Fibroblast of skin of right biceps (primary cell): ENCODE data around the gene KPNA3.
"Not testable (repeated sequence)": the region's sequence is repeated elsewhere in the genome, so short reads cannot be mapped to it uniquely, and the experiment has no call there.

Source experiments
- DNase-seq: peaks from one replicate; pipeline ENCODE4 v3.0.0-alpha.2; 2013

The KPNA3 gene

DNA sequence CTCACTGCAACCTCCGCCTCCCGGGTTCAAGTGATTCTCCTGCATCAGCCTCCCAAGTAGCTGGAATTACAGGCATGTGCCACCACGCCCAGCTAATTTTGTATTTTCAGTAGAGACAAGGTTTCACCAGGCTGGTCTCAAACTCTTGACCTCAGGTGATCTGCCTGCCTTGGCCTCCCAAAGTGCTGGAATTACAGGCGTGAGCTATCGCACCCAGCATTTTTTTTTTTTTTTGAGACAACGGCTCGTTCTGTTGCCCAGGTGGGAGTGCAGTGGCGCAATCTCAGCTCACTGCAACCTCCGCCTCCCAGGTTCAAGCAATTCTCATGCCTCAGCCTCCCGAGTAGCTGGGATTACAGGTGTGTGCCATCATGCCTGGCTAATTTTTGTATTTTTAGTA, 10.6 kb upstream of the KPNA3 start:
- not testable (repeated sequence) for DNase-seq

DNA sequence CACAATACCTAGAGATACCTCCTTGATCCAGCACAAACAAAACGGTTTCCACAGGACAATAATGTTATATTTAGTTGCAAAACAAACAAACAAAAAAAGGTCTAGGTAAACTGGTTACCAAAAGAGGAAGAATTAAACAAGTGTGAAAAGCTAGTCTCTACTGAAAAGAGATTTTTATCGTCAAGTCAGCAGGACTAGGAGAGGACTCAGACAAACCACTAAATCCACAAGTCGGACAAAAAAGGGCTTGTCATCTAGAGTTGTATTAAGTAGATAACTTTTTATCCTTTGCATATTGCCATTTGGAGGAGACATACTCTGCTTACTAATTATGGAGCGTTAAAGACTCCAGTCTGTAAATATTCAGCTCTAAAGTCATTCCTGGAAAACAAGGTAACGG, 9.9 kb upstream of the KPNA3 start:
- DNase-seq = no peak

DNA sequence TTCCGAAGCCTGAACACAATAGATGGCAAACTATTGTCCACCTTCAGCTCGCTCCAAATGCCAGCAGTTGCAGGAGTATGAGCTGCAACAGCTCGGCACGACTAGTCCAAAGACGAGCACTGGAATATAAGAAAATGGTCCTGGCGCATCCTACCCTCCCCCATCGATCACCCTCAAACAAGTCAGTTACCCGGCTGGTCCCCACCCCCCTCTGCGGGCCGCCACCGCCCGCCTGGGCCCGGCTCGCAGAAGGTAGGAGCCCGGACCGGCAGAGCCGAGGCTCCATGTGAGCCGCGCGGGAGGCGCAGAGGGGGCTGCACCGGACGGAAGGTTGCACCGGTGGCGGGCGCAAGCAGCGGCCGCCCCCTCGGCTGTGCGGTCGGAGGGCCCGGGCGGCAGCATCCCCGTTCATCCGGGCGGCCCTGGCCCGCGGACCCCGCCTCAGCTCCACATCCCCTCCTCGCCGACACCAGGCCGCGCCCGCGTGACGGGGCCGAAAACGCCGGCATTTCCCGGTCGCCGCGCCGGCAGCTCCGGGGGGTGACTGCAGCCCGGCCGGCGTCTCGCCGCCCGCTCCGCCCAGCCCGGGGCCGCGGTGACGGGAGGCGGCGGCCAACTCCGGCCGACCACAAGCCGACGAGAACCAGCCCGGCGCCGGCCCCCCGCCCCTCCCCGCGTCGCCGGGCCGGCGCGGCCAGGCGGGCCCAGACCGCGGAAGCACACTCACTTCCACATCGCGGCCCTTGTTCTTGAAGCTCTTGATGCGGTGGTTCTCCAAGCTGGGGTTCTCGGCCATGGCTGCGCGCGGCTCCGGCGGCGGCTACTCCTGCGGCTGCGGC, 552 bp downstream of the KPNA3 start:
- peak; percentile 55 for DNase-seq

DNA sequence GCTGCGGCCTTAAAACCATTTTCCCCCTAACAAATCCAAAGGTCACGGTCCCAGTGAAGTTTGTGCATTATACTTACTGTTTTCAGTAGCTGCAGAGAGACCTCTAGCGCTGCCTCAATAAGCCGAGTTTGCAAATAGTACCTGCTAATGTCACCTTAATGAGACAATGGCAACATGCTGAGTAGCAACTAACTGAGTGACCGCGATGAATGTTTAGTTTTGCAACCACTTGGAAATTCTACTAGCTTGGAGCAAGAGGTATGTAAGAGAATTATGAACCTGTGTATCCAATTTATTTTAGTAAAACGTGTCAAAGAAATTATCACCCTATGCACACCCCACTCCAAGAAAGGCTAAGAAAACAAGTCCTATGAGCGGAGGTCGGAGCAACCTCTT, 1.2 kb downstream of the KPNA3 start:
- DNase-seq = peak; percentile 27

DNA sequence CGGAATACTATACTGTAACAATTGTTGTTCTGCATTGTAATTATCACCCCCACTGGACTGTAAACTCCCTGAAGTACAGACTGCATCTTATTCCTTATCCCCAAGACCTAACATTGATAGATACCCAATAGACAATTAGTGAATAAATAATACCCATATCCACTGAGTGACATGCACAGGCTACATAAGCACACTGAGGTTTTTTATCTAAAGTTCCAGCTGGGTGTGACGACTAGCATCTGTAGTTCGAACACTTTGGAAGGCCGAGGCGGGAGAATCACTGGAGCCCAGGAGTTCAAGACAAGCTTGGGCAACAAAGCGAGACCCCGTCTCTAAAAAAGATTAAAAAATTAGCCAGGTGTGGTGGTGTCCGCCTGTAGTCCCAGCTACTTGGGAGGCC, 2.5 kb downstream of the KPNA3 start:
- DNase-seq = no peak

DNA sequence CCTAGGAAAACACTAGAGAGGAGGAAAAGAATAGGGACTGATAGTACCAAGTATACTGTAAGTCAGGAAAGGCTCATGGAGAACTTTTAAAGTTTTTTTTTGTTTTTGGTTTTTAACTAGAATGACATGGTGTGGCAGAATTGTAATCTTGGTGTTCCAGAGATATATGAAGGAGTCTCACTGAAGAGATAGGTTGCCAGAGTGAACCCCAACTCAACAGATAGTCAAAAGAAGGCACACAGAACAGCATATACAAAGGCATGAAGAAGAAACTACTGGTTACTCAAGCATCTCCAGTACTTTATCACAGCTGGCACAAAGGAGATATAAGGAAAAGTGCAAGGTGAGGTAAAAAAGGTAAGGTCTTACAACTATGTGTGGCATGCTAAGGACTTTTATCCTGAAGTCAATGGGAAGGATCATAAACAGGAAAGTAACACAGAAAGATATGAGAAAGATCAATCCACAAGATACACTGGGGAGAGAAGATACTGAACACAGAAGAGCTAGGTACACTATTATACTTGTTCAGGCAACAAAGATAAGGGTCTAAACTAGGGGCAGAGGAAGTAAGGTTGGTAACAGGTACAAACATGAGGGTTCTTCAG, 6.0 kb downstream of the KPNA3 start:
- no peak for DNase-seq

DNA sequence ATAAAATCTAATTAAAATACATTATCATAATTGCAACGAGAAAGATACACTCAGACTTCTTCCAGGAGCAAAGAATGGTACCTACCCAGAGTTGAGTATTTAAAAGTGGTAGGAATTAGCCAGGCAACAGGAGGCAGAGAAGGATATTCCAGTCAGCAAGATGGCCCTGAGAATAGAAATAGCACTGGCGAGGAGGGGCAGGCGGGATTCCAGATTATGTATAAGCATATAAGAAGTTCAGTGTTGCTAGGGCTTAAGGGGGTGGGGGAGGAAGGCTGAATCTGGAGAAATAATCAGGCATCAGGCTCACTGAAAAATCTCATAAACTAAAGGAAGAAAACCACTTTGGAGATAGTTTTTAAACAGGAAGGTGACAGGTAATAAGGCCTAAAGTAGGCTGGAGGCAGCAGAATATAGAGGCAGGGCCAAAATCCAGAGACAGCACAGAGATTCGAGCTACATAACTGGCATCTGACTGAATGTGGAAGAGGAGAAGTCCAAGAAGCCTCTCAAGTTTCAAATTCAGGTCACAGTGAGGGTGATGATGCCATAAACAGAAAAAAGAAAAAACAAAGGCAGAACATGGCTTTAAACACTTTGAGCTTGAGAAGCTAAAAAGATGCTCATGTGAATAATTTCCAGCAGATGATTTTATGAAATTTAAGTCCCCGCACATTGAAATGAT, 7.5 kb downstream of the KPNA3 start:
- no peak for DNase-seq

DNA sequence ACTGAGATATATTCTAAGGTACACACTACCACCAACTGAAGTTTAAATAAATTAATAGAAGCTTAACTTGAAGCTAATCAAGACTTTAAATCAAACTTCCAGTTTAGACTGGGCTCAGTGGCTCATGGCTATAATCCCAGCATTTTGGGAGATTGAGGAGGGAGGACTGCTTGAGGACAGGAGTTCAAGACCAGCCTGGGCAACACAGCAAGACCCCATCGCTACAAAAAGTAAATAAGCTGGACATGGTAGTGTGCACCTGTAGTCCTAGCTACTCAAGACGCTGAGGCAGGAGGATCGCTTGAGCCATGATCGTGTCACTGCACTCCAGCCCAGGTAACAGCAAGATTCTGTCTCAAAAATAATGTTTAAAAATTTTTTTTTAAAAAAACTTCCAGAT, 8.6 kb downstream of the KPNA3 start:
- no peak for DNase-seq

DNA sequence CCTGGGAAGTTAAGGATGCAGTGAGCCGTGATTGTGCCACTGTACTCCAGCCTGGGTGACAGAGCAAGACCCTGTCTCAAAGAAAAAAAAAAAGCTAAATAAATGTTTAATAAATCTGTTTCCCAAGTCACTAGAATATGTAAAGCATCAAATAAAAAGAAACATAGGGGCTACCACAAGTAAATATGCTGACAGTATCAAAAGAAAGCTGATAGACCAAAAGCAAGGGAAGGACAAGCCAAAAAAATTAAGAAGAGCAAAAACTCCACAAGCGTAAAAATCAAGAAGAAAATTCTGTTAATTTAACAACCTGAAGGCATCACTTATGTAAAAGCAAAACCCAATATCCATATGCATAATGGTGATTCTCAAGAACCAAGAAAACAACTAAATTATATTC, 9.7 kb downstream of the KPNA3 start:
- no peak for DNase-seq

DNA sequence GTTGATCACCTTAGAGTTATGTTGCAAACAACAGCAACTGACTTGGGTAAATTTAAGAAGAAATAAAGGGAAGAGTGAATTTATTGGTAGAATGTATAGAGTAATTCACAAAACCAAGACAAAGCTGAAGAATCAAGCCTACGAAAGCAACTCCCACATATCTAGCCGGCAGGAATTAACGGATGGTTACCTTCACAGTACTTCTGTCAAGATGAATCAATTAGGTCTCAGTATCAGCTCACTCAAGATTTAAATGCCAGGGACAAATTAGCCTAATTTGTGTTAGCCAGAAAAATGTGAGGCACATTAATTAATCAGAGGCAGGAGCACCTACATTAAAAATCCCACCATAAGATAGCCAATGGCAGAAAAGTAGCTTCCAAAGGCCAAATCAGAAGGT, 10.7 kb downstream of the KPNA3 start:
- DNase-seq = no peak

DNA sequence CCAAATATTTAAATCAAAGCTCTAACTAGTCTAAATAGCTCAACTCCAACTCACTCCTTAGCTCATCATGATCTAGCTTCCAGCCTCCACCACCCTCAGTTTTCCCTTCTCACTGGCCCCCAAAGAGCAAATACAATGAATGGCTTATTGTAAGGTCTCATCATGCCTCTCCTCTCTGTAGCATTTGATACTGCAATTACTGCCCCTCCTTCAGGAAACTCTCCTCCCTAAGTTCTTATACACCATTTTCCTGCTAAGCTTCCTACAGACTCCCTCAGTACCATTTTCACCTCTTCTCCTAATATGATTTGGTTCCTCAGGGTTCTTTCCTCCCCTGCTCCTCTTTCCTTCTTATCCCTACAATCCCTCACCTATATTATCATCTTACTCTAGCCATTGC, 12.8 kb downstream of the KPNA3 start:
- DNase-seq = no peak

DNA sequence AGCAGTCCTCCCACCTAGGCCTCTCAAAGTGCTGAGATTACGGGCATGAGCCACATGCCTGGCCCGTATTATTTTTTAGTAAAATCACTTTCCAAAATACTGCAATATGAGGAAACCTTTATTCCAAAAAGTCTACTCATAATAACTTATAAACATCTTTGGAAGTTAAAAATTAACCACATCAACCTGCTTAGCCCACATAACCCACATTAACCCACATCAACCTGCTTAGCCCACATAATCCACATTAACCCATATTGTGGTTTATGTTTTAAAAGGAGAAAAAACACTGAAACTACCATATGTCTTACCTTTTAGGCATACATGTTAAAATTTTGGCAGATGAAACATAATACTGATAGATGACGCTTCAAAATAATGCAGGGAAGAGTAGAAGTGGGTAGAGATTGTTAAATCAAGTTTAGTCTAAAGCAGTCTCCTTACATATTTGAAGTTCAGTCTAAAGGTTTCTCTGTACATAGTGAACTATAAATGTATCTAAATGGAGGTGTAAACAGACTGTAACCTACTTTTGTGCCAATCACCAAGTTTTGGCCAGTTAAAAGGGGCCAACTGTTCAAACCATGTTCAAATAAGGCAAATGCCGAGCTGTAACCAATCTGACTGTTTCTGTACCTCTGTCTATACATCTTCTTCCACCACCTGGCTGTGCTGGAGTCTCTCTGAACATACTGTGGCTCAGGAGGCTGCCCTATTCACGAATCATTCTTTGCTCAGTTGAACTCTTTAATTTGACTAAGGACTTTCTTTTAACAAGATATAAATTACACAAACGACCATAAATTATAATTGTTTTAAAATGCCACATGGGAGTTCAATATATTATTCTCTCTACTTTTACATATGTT, 14.5 kb downstream of the KPNA3 start:
- DNase-seq = no peak

DNA sequence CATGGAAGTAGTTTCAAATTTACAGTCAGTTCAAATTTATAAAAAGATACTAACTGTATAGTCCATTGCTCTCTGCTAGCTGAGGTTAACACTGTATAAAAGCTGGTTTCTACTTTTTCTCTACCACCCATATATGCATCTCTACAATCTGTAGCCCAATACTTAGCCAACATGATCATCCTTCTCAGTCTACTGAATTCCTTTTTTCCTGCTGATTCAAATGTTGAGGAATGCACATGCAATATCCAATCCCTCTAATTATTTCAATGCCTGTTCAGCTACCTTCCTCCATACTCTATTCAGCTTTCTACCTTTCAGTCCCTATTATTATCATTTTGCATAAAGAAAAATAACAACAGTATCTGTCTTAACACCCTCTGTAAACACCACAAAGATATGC, 15.6 kb downstream of the KPNA3 start:
- peak; percentile 50 for DNase-seq

DNA sequence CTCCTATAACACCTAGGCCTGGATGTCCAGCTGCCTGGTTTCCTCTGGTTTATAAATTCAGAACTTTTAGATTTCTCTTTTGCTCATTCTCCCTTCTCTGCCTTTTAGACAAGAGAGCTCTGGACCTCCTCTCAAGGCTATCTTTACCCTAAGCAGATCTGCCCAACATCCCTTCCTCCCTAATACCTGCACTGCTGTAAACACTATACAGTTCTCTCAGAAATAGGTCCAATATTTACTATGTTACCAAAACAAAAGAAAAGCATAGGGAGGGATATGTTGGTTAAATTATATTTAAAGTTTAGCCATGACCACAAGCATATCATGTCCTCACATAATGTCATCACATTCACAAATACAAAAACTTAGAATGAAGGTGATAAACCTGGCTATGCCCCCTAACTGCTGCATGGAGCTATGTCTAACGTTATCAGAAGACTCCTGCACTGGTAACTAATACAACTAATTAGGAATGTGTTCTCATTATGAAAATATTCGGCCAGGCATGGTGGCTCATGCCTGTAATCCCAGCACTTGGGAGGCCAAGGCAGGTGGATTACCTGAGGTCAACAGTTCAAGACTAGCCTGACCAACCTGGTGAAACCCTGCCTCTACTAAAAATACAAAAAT, 18.0 kb downstream of the KPNA3 start:
- no peak for DNase-seq

DNA sequence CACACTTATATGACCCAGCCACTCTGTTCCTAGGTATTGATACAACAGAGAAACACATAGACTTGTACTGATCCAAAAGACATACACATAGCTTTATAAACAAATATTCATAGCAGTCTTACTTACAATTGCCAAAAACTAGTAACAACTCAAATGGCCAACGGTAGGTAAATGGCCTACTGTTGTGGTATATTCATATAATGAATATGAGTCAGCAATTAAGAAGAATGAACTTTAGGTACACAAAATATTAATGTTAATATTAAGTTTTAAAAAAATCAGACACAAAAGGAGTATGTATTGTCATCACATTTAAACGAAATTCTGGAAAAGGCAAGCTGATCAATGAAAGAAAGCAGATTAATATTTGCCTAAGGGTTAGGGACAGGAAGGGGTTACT, 19.7 kb downstream of the KPNA3 start:
- DNase-seq = no peak

DNA sequence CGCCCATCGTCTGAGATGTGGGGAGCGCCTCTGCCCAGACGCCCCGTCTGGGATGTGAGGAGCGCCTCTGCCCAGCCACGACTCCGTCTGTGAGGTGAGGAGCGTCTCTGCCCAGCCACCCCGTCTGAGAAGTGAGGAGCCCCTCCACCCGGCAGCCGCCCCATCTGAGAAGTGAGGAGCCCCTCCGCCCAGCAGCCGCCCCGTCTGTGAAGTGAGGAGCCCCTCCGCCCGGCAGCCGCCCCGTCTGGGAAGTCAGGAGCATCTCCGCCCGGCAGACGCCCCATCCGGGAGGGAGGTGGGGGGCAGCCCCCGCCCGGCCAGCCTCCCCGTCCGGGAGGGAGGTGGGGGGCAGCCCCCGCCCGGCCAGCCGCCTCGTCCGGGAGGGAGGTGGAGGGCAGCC, 30.7 kb downstream of the KPNA3 start:
- DNase-seq = not testable (repeated sequence)

DNA sequence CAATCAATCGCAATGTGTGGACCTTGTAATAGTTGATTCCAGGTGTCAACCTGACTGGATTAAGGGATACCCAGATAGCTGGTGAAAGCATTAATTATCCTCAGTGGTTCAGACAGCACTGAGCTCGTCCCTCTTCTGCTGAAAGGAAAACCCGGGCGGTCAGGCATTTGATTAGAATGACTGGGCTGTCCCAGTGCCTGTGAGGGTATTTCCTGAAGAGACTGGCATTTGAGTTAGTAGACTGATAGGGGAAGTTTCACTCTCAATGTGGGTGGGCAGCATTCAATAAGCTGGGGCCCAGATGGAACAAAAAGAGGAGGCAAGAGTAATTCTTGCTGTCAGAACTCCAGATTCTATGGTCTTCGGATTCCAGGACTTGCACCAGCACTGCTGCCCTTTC, 31.9 kb downstream of the KPNA3 start:
- DNase-seq = no peak

DNA sequence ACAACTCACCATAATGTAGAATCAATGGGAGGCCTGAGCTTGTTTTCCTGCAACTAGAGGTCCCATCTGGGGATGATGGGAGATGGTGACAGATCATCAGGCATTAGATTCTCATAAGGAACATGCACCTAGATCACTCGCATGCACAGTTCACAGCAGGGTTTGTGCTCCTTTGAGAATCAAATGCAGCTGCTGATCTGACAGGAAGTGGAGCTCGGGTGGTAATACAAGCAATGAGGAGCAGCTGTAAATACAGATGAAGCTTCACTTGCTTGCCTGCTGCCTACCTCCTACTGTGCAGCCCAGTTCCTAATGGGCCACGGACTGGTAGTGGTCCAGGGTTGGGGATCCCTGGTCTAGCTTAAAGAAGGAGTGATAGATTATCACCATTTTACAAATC, 33.0 kb downstream of the KPNA3 start:
- DNase-seq = peak; percentile 17

DNA sequence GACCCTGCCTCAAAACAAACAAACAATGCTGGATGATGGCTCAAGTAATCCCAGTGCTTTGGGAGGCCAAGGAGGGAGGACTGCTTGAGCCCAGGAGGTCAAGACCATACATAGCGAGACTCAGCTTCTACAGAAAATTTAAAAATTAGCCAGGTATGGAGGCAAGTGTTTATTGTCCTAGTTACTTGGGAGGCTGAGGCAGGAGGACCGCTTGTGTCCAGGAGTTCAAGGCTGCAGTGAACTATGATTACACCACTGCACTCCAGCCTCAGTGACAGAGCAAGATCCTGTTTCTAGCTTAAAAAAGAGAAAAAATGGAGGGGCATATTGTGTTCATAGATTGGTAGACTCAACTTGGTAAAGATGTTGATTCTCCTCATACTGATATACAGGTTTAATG, 36.2 kb downstream of the KPNA3 start:
- no peak for DNase-seq

DNA sequence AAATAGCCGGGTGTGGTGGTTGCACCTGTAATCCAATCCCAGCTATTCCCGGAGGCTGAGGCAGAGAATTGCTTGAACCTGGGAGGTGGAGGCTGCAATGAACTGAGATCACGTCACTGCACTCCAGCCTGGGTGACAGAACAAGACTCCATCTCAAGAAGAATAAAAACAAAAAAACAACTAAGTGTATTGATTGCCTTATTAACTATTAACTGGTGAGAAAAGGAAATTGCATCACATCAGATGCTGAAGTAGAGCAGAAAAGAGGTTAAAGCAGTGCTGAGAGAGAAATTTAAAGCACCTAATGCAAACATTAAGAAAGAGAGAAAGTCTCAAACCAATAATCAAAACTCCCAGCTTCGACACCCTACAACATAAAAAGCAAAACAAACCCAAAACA, 38.3 kb downstream of the KPNA3 start:
- DNase-seq = no peak

DNA sequence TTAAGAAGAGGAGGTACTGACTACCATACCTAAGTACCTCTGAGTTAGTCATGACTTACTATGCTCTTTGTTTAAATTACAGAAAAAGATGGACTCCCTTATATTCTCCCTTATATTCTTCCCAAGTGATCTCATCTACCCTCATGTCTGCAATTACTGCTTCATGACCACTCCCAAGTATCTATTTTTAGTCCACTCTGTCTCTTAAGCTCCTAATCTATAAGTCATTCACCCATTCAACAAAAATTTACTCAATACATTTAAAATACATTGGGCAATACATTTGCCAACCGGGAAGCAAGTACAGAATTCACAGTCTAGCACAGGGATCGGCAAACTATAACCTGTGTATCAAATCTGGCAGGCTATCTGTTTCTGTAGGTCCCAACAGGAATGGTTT, 42.6 kb downstream of the KPNA3 start:
- peak; percentile 31 for DNase-seq

DNA sequence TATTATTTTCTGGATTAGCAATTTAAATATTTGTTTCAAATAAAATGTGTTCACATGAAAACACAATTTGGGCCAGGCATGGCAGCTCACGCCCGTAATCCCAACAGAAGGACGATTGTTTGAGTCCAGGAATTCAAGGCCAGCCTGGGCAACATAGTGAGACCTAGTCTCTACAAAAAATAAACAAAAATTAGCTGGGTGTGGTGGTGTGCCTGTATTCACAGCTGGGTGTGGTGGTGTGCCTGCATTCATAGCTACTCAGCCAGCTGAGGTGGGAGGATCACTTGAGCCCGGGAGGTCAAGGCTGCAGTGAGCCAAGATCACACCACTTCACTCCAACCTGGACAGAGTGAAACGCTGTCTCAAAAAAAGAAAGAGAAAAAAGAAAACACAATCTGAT, 46.4 kb downstream of the KPNA3 start:
- no peak for DNase-seq

DNA sequence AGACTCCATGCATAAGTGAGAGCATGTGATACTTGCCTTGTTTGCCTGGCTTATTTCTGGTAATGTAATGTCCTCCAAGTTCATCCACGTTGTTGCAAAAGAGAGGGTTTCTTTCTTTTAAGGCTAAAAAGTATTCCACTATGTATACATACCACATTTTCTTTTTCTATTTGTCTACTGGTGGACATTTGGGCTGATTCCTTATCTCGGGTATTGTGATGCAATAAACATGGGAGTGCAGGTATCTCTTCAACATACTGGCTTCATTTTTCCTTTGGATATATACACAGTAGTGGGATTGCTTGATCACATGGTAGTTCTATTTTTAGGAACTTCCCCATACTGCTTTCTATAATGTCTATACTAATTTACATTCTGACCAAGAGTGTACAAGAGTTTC, 51.6 kb downstream of the KPNA3 start:
- no peak for DNase-seq
